OCI-LY3 (cell line): ENCODE measurements around the gene TBC1D22B.

Experiments used
- H2AFZ ChIP-seq: fragments of 200-600, 300-600 bp; shearing (Covaris generic); 2 replicates; pipeline ENCODE4 v1.6.0; 2014; ENCODE audit warnings: antibody characterized with exemption, low read depth, low read length
- H3K27ac ChIP-seq: fragments of 200-600, 300-600 bp; sonication (generic); 2 replicates; pipeline ENCODE4 v1.5.1; 2014; ENCODE audit warnings: mild to moderate bottlenecking, low read length, moderate library complexity, mixed read lengths
- H3K27me3 ChIP-seq: fragments of 200-600, 300-600 bp; sonication (generic); 2 replicates; pipeline ENCODE4 v1.6.1; 2014; ENCODE audit warnings: low read depth, low read length, mixed read lengths
- H3K36me3 ChIP-seq: fragments of 200-600, 300-600 bp; sonication (generic); replicated peaks from 2 replicates; pipeline ENCODE3; 2014; ENCODE audit warnings: low read depth, low read length, mixed read lengths
- H3K4me1 ChIP-seq: fragments of 300-600, 200-600 bp; sonication (generic); 2 replicates; pipeline ENCODE4 v1.6.1; 2014; ENCODE audit warnings: low read length, mixed read lengths
- H3K4me2 ChIP-seq: fragments of 200-600, 300-600 bp; sonication (generic); 2 replicates; pipeline ENCODE4 v1.6.1; 2014; ENCODE audit warnings: low read length, mixed read lengths
- H3K4me3 ChIP-seq: fragments of 300-600, 200-600 bp; sonication (generic); 2 replicates; pipeline ENCODE4 v1.5.1; 2014; ENCODE audit warnings: antibody characterized with exemption, mild to moderate bottlenecking, low read length, moderate library complexity
- H3K79me2 ChIP-seq: fragments of 300-600, 200-600 bp; shearing (Covaris generic); 2 replicates; pipeline ENCODE4 v1.6.1; 2014; ENCODE audit warnings: mild to moderate bottlenecking, low read length, mixed read lengths
- H3K9ac ChIP-seq: fragments of 300-600, 200-600 bp; shearing (Covaris generic); 2 replicates; pipeline ENCODE4 v1.6.0; 2014; ENCODE audit warnings: mild to moderate bottlenecking, low read length, moderate library complexity
- H3K9me3 ChIP-seq: fragments of 200-600, 300-600 bp; shearing (Covaris generic); 2 replicates; pipeline ENCODE4 v1.6.1; 2014; ENCODE audit warnings: low read length, mixed read lengths; ENCODE audit not compliant: insufficient read depth
- H4K20me1 ChIP-seq: fragments of 200-600, 300-600 bp; sonication (generic); 2 replicates; pipeline ENCODE4 v1.6.1; 2016; ENCODE audit warnings: low read length, mixed read lengths; ENCODE audit not compliant: insufficient read depth
- CTCF ChIP-seq: fragments of 200-600, 300-600 bp; sonication (generic); IDR thresholded peaks from 2 replicates; pipeline ENCODE4 v1.5.1; 2014; ENCODE audit warnings: antibody characterized with exemption, low read length, low read depth
- EZH2phosphoT487 ChIP-seq: fragments of 200-600 bp; shearing (Covaris generic); IDR thresholded peaks from 2 replicates; pipeline ENCODE4 v1.6.1; 2018; ENCODE audit warnings: antibody characterized with exemption, mixed run types, low read depth

TBC1D22B gene

DNA sequence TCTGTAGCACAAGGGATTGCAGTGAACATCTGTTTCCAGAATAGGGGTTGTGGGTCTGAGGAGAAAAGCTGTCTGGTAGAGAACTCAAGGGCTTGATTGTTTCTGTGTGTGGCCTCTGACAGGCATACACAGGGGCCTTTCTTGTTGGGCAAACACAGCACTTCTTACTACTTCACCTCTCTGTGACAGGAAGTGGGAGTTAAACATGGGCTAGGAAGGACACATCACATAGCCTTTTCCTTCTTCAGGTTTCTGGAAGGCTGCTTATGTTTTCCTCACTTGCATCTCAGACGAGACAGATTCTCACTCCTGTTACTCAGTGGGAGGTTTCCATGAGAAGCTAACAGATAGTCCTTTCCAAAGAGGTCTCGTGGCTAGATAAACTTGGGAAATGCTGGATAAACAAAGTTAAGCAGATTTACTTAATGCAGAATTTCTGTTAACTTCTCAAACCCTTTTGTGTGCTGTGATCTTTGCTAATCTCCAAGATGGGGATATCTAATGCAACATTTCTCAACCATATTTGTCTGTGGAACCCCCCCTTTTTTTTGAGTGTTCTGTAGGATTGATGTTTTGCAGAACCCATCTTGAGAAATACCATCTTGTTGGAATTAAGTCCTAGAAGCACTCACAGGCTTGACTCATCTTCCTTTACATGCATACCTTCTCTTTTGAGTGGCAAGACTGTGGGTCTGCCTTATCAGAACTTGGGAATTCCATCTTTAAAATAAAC is 54.3 kb downstream of the TBC1D22B start:
- Histone ChIP-seq H3K9me3 (no peaks in the 10 kb centered on the region), H4K20me1 (no peaks in the 10 kb centered on the region), H3K27me3 (no peaks in the 10 kb centered on the region), H3K4me1 (no peaks in the 10 kb centered on the region), H3K9ac (no peak overlapping the region), H3K36me3 (peaks cover 14% of the 10 kb centered on the region), H3K4me2 (no peak overlapping the region), H3K27ac (no peak overlapping the region), H3K79me2 (no peaks in the 10 kb centered on the region), H2AFZ (no peak overlapping the region), H3K4me3 (no peak overlapping the region)
- TF ChIP-seq EZH2phosphoT487 (no peak), CTCF (no peak)

DNA sequence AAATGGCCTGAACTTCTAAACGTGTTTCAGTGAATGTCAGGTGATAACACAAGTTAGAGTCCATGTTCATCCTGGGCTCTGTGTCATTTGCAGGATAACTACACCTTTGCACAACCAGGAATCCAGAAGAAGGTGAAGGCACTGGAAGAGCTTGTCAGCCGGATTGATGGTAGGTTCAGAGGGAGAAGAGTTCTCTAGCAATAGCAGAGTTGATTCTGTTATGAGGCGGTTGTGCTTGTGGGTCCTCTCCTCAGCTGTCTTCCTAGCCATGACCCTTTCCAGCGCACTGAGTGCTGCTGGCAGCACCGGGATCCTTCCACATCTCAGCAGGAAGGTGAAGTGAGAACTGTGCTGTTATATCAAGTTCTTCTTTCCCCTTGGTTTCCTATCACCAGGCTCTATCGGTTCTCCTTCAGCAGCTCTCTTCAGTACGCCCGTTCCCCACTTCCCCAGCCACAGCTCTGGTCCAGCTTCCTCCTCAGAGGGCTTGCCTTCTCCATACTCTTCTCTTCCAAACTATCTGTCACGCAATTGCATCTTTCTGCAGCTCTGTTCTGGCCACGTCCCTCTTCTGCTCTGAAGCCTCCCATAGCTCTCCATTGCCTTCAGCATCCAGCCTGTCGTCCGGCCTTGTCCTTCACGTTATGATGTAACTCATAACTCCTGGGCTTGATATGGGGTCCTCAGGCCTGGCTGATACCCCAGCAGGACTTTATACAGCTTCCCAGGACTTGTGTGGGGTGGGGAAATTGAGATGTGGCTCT is 56.3 kb downstream of the TBC1D22B start:
- H3K4me1 ChIP-seq, result no peaks in the 10 kb centered on the region
- H3K27ac ChIP-seq, result no peak overlapping the region
- no peak overlapping the region for H3K4me2 ChIP-seq
- H3K4me3 ChIP-seq, result no peak overlapping the region
- no peak for TF ChIP-seq CTCF
- TF ChIP-seq EZH2phosphoT487, result no peak
- H3K27me3 ChIP-seq, result no peaks in the 10 kb centered on the region
- peaks cover 18% of the 10 kb centered on the region for H3K36me3 ChIP-seq
- no peaks in the 10 kb centered on the region for H3K79me2 ChIP-seq
- no peak overlapping the region for H2AFZ ChIP-seq
- no peaks in the 10 kb centered on the region for H4K20me1 ChIP-seq
- no peak overlapping the region for H3K9ac ChIP-seq
- H3K9me3 ChIP-seq, result no peaks in the 10 kb centered on the region

GRCh38 chr6:37314487-37315156 is 57.0 kb downstream of the TBC1D22B start:
- H3K9me3 ChIP-seq, result no peaks in the 10 kb centered on the region
- peak; percentile 82 for TF ChIP-seq CTCF
- TF ChIP-seq EZH2phosphoT487, result no peak
- H3K9ac ChIP-seq, result no peak overlapping the region
- no peaks in the 10 kb centered on the region for H4K20me1 ChIP-seq
- H2AFZ ChIP-seq, result no peak overlapping the region
- H3K36me3 ChIP-seq, result peaks cover 24% of the 10 kb centered on the region
- H3K4me3 ChIP-seq, result no peak overlapping the region
- H3K27ac ChIP-seq, result no peak overlapping the region
- H3K79me2 ChIP-seq, result no peaks in the 10 kb centered on the region
- no peak overlapping the region for H3K4me2 ChIP-seq
- H3K27me3 ChIP-seq, result no peaks in the 10 kb centered on the region
- no peaks in the 10 kb centered on the region for H3K4me1 ChIP-seq

DNA sequence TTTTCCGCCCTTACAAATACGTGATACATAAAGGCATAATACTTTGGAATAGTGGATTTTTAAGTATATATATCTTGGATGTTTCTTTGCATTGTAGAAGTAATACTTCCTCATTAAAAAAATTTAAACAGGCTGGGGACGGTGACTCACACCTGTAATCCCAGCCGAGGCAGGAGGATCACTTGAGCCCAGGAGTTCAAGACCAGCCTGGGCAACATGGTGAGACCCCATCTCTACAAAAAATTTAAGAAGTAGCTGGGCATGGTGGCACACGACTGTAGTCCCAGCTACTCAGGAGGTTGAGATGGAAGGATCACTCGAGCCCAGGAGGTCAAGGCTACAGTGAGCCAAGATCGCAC is 57.6 kb downstream of the TBC1D22B start:
- Histone ChIP-seq H3K4me1 (no peaks in the 10 kb centered on the region), H3K9me3 (no peaks in the 10 kb centered on the region), H3K27ac (no peak overlapping the region), H3K9ac (no peak overlapping the region), H3K4me3 (no peak overlapping the region), H3K36me3 (peaks cover 25% of the 10 kb centered on the region), H3K27me3 (no peaks in the 10 kb centered on the region), H2AFZ (no peak overlapping the region), H4K20me1 (no peaks in the 10 kb centered on the region), H3K79me2 (no peaks in the 10 kb centered on the region), H3K4me2 (no peak overlapping the region)
- no peak for TF ChIP-seq CTCF
- TF ChIP-seq EZH2phosphoT487, result no peak
